ENCODE results near the gene SYTL3.

The SYTL3 gene

GRCh38 chr6:158803733-158804143 is 153.9 kb downstream of the SYTL3 start:
- peak; percentile 44 for DNase-seq

DNA sequence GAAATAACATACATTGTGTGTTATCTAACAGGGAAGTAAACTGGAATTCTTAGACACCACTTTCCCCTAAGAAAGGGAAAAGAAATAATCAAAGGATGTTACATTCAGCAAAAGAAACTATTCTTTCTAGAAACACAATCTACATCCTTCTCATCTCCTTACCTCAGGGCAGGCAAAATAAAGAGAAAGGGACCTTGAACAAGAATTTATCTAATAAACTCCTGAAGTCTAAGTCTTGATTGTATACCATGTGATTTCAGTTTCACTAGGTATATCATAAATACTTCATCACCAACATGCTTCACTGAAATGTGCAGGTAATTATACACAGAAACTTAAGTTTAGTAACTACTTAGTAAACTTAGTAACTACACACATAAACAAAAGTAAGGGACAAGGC is 154.4 kb downstream of the SYTL3 start:
- no peak for DNase-seq

- DNase-seq, result no peak
Measured at GRCh38 chr6:158805698-158806377, 156.0 kb downstream of the SYTL3 start.

DNA sequence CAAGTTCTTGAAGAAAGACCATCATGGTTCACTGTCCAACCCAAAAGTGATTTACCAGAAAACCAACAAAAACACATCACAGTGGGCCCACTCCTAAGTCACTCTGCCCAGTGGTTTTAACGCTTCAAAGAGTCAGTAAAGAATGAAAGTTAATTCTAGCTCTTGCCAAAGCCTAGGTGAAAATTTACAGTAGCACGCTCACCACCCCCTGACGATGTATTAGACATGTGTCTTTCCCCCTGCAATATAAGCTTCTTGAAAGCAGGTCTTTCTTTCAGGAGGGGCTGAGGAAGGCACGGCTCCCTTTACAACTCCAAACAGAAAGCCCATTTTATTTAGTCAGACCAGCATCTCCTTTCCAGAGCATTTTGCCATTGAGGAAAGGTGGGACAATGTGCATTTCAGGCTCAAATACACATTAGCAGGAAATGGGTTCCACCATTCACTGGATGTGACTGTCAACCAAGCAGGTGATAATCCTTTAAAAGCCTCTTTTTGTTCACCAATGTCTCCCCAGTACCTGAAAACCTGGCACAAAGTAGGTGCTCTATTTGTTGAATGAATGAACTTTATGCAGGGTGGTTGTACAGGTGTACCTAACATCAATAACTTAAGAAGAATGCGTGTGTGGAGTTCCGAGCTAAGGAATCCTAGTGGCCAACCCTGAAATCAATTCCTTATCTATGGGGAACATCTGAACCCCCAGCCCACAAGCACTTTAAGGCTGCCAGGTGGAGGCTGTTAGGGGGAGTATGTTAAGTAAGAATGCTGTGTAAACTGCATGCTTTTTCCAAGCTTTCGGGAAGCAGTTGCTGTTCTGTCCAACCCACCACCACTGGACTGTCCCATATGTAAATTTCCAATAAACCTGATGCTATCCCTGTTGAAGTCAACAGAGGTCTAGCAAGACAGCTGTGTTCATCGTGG is 157.9 kb downstream of the SYTL3 start:
- no peak for DNase-seq

DNA sequence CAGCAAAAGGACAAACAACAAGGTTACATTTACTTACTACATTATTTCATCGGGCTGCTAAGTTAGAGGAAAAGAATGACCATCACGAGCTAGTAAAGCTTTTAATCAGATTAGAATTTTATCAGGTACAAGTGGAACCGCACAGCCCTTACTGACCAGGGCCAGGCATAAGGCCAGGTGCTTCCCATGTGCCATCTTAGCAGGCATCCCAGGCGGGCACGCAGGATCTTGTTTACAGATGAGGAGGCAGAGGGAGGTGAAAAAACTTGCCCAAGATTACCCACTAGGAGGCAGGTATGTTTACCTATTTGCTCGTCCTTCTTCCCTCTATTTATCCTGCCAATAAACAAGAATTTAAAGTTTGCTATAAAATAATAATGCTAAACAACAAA is 158.6 kb downstream of the SYTL3 start:
- DNase-seq, result no peak

DNA sequence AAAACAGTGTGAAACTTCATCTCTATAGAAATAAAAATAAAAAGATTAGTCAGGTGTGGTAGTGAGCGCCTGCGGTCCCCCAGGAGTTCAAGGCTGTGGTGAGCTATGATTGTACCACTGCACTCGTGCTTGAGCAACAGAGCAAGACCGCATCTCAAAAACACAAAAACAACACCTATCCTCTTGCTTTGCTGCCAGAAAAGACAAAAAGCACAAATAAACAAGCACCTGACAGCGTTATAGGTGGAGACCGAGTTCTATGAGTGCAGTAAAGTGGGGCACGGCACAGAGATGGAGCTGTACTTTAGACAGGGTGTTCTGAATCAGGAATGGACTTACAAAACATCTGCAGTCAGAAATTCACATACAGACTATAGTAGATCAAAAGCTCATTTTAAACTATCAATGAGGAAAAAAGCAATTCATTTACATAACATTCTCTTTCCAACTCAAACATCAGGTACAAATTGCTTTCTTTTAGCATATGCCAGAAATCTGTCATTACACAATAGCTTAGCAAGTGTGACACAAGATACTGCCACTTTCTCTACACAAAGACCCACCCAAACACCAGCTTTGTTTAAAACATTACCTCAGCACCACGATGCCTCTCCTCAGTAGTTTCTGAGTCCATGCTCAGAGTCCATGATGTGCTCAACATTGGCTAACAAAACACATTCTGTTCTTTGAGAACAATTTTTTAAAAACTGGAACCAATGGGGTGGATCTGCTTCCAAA is 159.3 kb downstream of the SYTL3 start:
- no peak for DNase-seq

DNA sequence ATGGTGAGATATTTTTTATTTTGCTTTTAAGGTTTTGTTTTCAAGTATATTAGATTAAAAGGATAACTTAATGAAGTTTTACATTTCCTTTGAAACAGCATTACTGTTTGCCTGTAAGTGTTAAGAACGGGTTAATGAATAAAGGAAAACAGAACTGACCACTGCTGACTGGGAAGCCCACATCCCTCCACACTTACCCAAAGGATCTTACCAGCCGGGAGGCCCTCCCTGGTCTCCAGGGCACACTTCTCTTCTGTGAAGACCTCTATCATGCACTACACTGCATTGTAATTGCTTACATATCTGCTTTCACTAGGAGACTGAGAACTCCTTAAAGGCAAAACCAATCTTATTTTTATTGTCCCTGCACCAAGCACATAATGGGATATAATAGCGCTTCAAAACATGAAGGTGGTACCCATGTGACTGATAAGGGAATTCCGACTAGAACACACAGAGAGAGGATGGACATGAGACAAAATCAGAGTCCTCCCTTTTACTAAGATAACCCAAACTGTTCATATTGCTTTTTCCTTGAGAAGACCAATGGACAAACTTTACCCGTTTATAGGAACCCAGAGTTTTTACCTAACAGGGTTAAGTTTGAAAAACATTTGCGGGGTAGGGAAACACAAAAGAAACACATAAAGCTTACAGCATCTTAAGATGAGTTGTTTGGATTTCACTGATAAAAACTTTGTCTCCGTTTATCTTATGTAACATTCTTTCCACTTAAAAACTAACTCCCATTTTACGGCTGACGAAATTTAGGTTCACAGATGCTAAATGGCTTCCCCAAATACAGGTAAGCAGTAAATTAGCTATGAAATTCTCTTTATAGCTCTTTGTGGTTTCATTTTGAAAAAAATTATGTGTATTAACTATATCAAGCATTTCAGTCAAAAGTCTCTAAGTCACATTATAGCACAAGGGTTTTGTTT is 160.6 kb downstream of the SYTL3 start:
- no peak for DNase-seq

DNA sequence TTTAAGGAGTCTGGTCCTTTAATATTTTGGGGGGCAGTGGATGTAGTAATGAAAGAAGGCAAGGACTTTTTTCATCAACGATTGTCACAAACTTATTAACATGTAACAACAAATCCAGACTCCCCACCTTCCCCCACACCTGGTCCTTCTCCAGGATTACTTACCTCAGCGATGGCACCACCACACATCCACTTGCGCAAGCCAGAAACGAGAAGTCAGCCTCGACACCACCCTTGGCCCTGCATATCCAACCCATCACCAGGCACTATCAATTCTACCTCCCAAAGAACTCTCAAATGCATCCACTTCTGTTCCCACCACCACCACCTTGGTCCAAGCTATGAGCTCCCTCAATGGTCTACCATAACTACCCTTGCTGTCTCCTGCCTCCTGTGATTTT is 162.8 kb downstream of the SYTL3 start:
- DNase-seq, result no peak

- DNase-seq, result no peak
Measured at GRCh38 chr6:158813032-158813431, 163.2 kb downstream of the SYTL3 start.

All from KG1 (cell line).